Small intestine (tissue), 7 donors: ENCODE results near the gene TM9SF2. TPM values are rescaled to one million over a fixed set of nuclear protein-coding genes. Genes with fewer than 3 reads are reported as not detected.
A peak's percentile ranks its signal among the peaks of the same experiment; 100 is the strongest.

Experiments used
- DNase-seq, 2 donors: peaks; one replicate each; pipeline versions ENCODE4 v3.0.0 to v3.0.0-alpha.2; 2013
- FAIRE-seq: peaks from 2 replicates; lab custom pipeline; 2012; peaks lifted over from hg19 to GRCh38; lab: Jason Lieb, UNC
- H3K27ac ChIP-seq, 3 donors: one replicate each; pipeline ENCODE4 v1.5.1; 2013; ENCODE audit warnings: low read length in 2 of 3, mild to moderate bottlenecking in 2 of 3, control low read depth in 1 of 3, inconsistent platforms in 1 of 3, low read depth in 1 of 3, moderate library complexity in 1 of 3
- H3K27me3 ChIP-seq, 3 donors: one replicate each; pipeline ENCODE4 v1.6.1; 2013; ENCODE audit warnings: low read length in 3 of 3, inconsistent platforms in 1 of 3; ENCODE audit not compliant: control insufficient read depth in 3 of 3, insufficient read depth in 3 of 3
- H3K36me3 ChIP-seq, 3 donors: one replicate each; pipeline ENCODE4 v1.6.1; 2013; ENCODE audit warnings: low read length in 3 of 3, inconsistent platforms in 1 of 3, low read depth in 1 of 3, mild to moderate bottlenecking in 1 of 3, moderate library complexity in 1 of 3; ENCODE audit not compliant: control insufficient read depth in 3 of 3, insufficient read depth in 2 of 3
- H3K4me1 ChIP-seq, 3 donors: one replicate each; pipeline ENCODE4 v1.6.1; 2013; ENCODE audit warnings: low read length in 2 of 3, inconsistent platforms in 1 of 3, low read depth in 1 of 3, mild to moderate bottlenecking in 1 of 3, moderate library complexity in 1 of 3; ENCODE audit not compliant: control insufficient read depth in 3 of 3, insufficient read depth in 2 of 3
- H3K4me3 ChIP-seq, 3 donors: one replicate each; pipeline ENCODE4 v1.5.1; 2013; ENCODE audit warnings: low read length in 3 of 3, control low read depth in 1 of 3, inconsistent platforms in 1 of 3, low read depth in 1 of 3, mild to moderate bottlenecking in 1 of 3, moderate library complexity in 1 of 3
- H3K9me3 ChIP-seq, 2 donors: one replicate each; pipeline ENCODE4 v1.6.1; 2013; ENCODE audit warnings: low read depth in 1 of 2, low read length in 1 of 2; ENCODE audit not compliant: control insufficient read depth in 2 of 2, insufficient read depth in 1 of 2
- WGBS, 3 donors: extraction: QIAGEN DNeasy Blood & Tissue Kit; methylation state at CpG; one replicate each; pipeline ENCODE4 v1.1.7; 2013; 5-methylcytosine and 5-hydroxymethylcytosine counted together
- polyA plus RNA-seq, 4 donors: library from polyadenylated mRNA; stranded (reverse) in 3 of 4; unstranded in 1 of 4; fragments of 200-250 nt in 3 of 4; fragments of 120-200 nt in 1 of 4; gene quantifications; one replicate each; pipeline versions ENCODE4 v1.2.1 to v1.2.3, GENCODE V29; 2013
- donor health status: healthy with polysubstance abuse.
- donor health status: control.
- donor health status: control.
- donor health status: Bipolar disorder and iron deficiency.
- donor health status: healthy.

Gene TM9SF2
- polyA plus RNA-seq, 4 donors: 35.6 to 270 (median 92.3) TPM

DNA sequence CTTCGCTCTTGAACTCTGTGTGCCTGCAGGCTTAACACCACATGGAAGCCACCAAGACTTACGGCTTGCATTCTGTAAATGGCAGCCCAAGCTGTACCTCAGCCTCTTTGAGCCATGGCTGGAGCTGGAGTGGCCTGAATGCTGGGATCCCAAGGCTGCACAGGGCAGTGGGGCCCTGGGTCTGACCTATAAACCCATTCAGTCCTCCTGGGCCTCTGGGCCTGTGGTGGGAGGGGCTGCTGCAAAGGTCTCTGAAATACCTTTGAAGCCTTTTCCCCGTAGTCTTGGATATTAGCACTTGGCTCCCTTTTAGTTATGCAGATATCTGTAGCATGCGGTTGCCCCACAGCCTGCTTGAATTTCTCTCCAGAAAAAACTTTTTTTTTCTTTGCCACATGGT is 8.2 kb downstream of the TM9SF2 start:
- FAIRE-seq: no peak

DNA sequence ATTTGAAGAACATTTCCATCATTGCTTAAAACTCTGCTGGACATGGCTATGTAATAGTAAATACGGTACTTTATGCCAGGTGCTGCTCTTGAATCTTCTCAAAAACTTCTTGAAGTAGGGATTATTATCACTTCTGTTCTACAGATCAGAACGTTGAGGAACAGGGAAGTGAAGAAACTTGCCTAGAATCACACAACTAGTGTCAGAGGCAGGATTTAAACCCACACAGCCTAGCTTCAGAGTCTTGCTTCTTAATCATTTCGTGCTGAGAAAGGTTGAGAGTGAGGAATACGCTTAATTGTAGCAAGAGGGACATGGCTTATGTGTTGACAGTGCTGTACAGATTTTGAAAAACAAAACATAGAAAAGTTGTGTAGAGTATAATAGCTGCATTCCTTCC is 13.5 kb downstream of the TM9SF2 start:
- no peak overlapping the region for H3K4me3 ChIP-seq
- peaks cover 0 to 4% (median 0%) of the 10 kb centered on the region in 3 donors for H3K4me1 ChIP-seq
- peaks cover 0 to 3% of the 10 kb centered on the region in 2 donors for H3K9me3 ChIP-seq
- FAIRE-seq: no peak
- DNase-seq: no peak
- no peaks in the 10 kb centered on the region for H3K27me3 ChIP-seq
- H3K36me3 ChIP-seq: peaks cover 2 to 9% (median 6%) of the 10 kb centered on the region in 3 donors
- no peak overlapping the region for H3K27ac ChIP-seq
- WGBS, 3 donors: 76 to 84% (median 82%) methylated on average over 4 of the region's 4 CpGs

More for the DNA sequence above, 8.2 kb downstream of the TM9SF2 start:
- Histone ChIP-seq H3K27me3 (no peaks in the 10 kb centered on the region), H3K9me3 (peaks cover 0 to 13% of the 10 kb centered on the region in 2 donors), H3K36me3 (peaks cover 0 to 8% (median 3%) of the 10 kb centered on the region in 3 donors), H3K4me1 (peaks cover 3 to 11% (median 9%) of the 10 kb centered on the region in 3 donors), H3K27ac (no peak overlapping the region), H3K4me3 (no peak overlapping the region)
- WGBS, 3 donors: 97% methylated on average over 4 of the region's 4 CpGs
- no peak for DNase-seq

DNA sequence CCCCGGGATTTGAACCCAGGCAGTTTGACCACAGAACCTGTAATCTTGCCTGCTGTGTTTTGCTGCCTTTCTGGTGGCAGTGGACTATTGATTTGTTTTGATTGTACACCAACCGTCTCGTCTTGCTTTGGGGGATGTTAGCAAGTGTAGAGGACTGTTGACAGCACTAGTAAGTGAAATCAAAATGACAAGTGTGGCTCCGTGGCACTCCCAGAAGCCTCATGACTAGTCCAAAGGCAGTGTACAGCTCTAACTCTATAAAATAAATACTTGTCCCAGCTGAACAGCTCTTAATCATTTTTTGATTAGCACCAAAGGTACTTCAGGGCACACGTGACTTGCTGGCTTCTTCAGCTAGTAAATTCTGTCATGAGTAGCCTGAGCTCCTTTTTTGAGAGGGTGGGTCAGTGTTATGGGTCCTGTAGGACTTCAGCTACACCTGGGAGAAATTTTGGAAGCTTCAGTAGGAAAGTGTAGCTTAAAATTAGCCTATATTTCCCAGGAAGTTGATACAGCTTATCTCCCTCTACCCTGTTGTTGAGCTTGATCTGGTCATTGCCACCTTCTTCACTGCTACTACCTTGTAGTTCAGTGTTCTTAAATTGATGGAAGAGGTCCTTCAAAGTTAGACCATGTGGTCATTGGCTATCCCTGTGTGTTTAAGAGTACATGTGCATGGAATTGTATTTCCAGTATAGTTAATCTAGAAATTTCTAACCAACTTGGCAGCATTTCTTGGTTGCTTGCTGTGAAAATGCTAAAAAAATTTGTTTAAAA is 15.1 kb downstream of the TM9SF2 start:
- DNase-seq (peak in 1 of 2 donors; percentile 31), FAIRE-seq (no peak)
- H3K4me1 ChIP-seq: peaks cover 0 to 4% (median 0%) of the 10 kb centered on the region in 3 donors
- peak overlapping the region in 2 of 3 donors; percentile 27 to 60 for H3K27ac ChIP-seq
- no peaks in the 10 kb centered on the region for H3K9me3 ChIP-seq
- no peak overlapping the region for H3K4me3 ChIP-seq
- peaks cover 2 to 18% (median 11%) of the 10 kb centered on the region in 3 donors for H3K36me3 ChIP-seq
- WGBS, 3 donors: 28 to 59% (median 40%) methylated on average over 5 of the region's 5 CpGs
- H3K27me3 ChIP-seq: no peaks in the 10 kb centered on the region

DNA sequence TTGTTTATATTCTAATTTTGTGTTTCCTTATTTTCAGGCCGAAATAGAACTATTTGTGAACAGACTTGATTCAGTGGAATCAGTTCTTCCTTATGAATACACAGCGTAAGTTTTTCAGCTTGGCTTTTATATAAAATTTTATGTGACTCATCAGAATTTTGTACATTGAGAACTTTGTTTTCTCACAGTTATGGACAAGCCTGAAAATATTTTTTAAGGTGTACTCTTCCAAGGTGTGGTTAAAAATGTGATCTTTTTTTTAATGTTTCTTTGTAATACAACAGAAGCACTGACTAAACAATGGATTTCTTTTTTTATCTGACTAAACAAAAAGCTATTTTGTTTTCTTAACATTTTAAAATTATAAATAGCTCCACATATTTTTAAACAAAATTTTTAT is 16.3 kb downstream of the TM9SF2 start:
- FAIRE-seq: peak; percentile 51
- 86 to 96% (median 94%) methylated on average over 2 of the region's 2 CpGs for WGBS, 3 donors
- H3K4me3 ChIP-seq: no peak overlapping the region
- H3K4me1 ChIP-seq: peaks cover 0 to 4% (median 0%) of the 10 kb centered on the region in 3 donors
- no peak for DNase-seq
- H3K9me3 ChIP-seq: no peaks in the 10 kb centered on the region
- no peak overlapping the region for H3K27ac ChIP-seq
- no peaks in the 10 kb centered on the region for H3K27me3 ChIP-seq
- H3K36me3 ChIP-seq: peaks cover 2 to 27% (median 14%) of the 10 kb centered on the region in 3 donors

DNA sequence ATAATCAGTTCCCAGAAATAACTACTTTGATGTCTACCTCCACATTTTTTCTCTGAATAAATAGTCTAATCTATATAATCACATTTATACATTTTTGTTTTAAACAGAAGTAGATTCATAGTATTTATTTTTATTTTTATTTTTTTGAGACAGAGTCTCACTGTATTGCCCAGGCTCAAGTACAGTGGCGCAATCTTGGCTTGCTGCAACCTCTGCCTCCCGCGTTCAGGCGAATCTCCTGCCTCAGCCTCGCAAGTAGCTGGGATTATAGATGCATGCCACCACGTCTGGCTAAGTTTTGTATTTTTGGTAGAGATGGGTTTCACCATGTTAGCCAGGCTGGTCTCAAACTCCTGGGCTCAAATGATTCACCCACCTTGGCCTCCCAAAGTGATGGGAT is 16.7 kb downstream of the TM9SF2 start:
- WGBS, 3 donors: 95 to 97% (median 95%) methylated on average over 6 of the region's 6 CpGs
- Histone ChIP-seq H3K27me3 (no peaks in the 10 kb centered on the region), H3K4me3 (no peak overlapping the region), H3K4me1 (peaks cover 0 to 4% (median 0%) of the 10 kb centered on the region in 3 donors), H3K9me3 (no peaks in the 10 kb centered on the region), H3K36me3 (peaks cover 4 to 28% (median 15%) of the 10 kb centered on the region in 3 donors), H3K27ac (no peak overlapping the region)
- no peak for FAIRE-seq
- no peak for DNase-seq

DNA sequence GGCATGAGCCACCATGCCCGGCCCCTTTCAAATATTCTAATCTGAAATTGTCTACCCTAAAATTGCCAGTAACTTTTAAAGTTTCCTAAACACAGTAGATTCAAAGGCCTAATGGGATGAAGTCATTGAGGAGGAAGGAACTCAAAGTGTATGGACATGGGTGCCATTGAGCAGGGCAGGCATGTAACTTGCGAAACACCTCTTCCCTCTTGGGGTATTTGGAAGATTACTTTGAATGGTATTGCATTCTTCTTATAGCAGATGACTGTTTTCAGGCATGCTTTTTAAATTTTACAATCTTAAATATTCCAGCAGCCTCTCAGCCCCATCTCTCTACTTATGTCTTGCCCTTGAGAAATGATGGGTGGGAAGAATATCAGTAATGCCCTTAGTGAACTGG is 21.0 kb downstream of the TM9SF2 start:
- WGBS, 3 donors: 97 to 100% (median 100%) methylated on average over 2 of the region's 2 CpGs
- DNase-seq: no peak
- Histone ChIP-seq H3K27me3 (no peaks in the 10 kb centered on the region), H3K36me3 (peaks cover 6 to 56% (median 20%) of the 10 kb centered on the region in 3 donors), H3K9me3 (no peaks in the 10 kb centered on the region), H3K27ac (no peak overlapping the region), H3K4me3 (no peak overlapping the region), H3K4me1 (no peaks in the 10 kb centered on the region)
- no peak for FAIRE-seq

DNA sequence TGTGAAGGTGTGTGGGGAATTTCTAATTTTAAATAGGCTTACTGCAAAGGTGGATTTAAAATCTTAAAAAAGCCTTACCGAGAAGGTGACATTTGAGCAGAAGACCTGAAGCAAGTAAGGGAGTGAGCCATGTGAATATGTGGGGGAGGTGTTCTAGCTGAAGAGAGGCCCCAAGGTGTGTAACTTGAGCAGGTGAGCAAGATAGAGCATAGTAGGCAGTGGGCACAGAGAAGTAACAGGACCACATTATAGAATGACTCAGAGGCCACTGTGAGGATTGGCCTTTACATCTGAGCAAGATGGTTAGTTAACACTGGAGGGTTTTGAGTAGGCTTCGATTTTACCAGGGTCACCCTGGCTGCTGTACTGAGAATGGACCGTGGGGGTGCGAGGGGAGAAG is 22.6 kb downstream of the TM9SF2 start:
- WGBS, 3 donors: 95 to 97% (median 95%) methylated on average over 4 of the region's 4 CpGs
- no peak overlapping the region for H3K4me3 ChIP-seq
- no peaks in the 10 kb centered on the region for H3K27me3 ChIP-seq
- no peak overlapping the region for H3K27ac ChIP-seq
- H3K9me3 ChIP-seq: no peaks in the 10 kb centered on the region
- no peaks in the 10 kb centered on the region for H3K4me1 ChIP-seq
- no peak for FAIRE-seq
- peaks cover 9 to 49% (median 14%) of the 10 kb centered on the region in 3 donors for H3K36me3 ChIP-seq
- DNase-seq: no peak

DNA sequence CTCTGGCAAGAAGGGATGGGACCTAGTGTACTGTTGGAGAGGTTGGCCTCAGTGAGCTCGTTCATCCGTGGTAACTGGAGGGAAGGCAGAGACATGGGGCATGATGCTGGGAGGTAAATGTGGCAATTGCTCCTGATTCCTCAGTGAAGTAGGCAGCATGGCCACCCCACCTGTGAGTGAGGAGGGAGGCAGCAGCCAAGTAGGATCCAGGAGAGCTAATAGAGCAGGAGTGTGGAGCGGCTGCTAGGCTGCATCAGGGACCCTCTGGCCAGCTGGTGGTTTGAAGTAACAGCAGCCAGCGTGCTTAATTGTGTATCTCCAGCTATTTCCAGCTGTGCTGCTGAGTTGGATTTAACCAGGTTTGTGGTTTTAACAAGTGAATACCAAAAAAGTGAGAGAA is 24.7 kb downstream of the TM9SF2 start:
- no peak overlapping the region for H3K27ac ChIP-seq
- H3K9me3 ChIP-seq: no peaks in the 10 kb centered on the region
- no peak for FAIRE-seq
- H3K36me3 ChIP-seq: peaks cover 9 to 50% (median 9%) of the 10 kb centered on the region in 3 donors
- H3K4me3 ChIP-seq: no peak overlapping the region
- WGBS, 3 donors: 89 to 97% (median 94%) methylated on average over 4 of the region's 4 CpGs
- no peak for DNase-seq
- H3K4me1 ChIP-seq: no peaks in the 10 kb centered on the region
- H3K27me3 ChIP-seq: no peaks in the 10 kb centered on the region
